Activated CD4-positive, alpha-beta T cell treated with anti-CD3 and anti-CD28 coated beads, Interleukin-10, Interleukin-2, amounts not matched to agents 100 ng/mL and 50 ng/mL, durations not matched to agents 16 hours and 8 hours (primary cell): ENCODE data around the gene PIMREG.
"Not testable (repeated sequence)": the region's sequence is repeated elsewhere in the genome, so short reads cannot be mapped to it uniquely, and the experiment has no call there.

Experiments used
- DNase-seq: peaks from one replicate; pipeline ENCODE4 v3.0.0-alpha.2; 2020

PIMREG gene

GRCh38 chr17:6480303-6480675, 36.0 kb downstream of the PIMREG start:
- no peak for DNase-seq

GRCh38 chr17:6482105-6482455, 37.8 kb downstream of the PIMREG start:
- DNase-seq = no peak

GRCh38 chr17:6482796-6483195, 38.5 kb downstream of the PIMREG start:
- not testable (repeated sequence) for DNase-seq

- no peak for DNase-seq
Measured at GRCh38 chr17:6483507-6483906, 39.3 kb downstream of the PIMREG start.

GRCh38 chr17:6485646-6486412, 41.6 kb downstream of the PIMREG start:
- no peak for DNase-seq

GRCh38 chr17:6487251-6488007, 43.2 kb downstream of the PIMREG start:
- DNase-seq = no peak

- no peak for DNase-seq
Measured at GRCh38 chr17:6488008-6488539, 43.8 kb downstream of the PIMREG start.

- no peak for DNase-seq
Measured at GRCh38 chr17:6489016-6489550, 44.8 kb downstream of the PIMREG start.

- no peak for DNase-seq
Measured at GRCh38 chr17:6491071-6491700, 46.9 kb downstream of the PIMREG start.

- peak; percentile 18 for DNase-seq
Measured at GRCh38 chr17:6492892-6493674, 48.8 kb downstream of the PIMREG start.

- no peak for DNase-seq
Measured at GRCh38 chr17:6494239-6494941, 50.1 kb downstream of the PIMREG start.

GRCh38 chr17:6495450-6496115, 51.3 kb downstream of the PIMREG start:
- no peak for DNase-seq

- peak; percentile 7 for DNase-seq
Measured at GRCh38 chr17:6496116-6496481, 51.8 kb downstream of the PIMREG start.

- no peak for DNase-seq
Measured at GRCh38 chr17:6496640-6497441, 52.6 kb downstream of the PIMREG start.

- DNase-seq = no peak
Measured at GRCh38 chr17:6497496-6498221, 53.4 kb downstream of the PIMREG start.

- DNase-seq = no peak
Measured at GRCh38 chr17:6498356-6498755, 54.1 kb downstream of the PIMREG start.

GRCh38 chr17:6498901-6499540, 54.8 kb downstream of the PIMREG start:
- no peak for DNase-seq
